Measurements from ENCODE around the gene STXBP6.

GRCh38 chr14:25080682-25081081 lies 30.7 kb upstream of the STXBP6 start:
- TF ChIP-seq CTCF (IDR thresholded peaks at IDR 0.05 in 4 of 5, conservative IDR thresholded peaks at IDR 0.05 in 1 of 5) (no peak), POLR2A (IDR thresholded peaks at IDR 0.05) (no peak)
